ENCODE measurements around the gene HOXC4.

DNA sequence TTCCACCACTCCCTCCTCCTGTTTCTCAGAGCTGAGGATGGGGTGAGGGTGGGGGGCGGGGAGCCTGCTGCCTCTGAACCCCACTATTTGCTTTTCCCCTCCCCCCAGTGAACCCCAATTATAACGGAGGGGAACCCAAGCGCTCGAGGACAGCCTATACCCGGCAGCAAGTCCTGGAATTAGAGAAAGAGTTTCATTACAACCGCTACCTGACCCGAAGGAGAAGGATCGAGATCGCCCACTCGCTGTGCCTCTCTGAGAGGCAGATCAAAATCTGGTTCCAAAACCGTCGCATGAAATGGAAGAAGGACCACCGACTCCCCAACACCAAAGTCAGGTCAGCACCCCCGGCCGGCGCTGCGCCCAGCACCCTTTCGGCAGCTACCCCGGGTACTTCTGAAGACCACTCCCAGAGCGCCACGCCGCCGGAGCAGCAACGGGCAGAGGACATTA is 1.1 kb downstream of the HOXC4 start:
- TF ChIP-seq CTCF (IDR thresholded peaks at IDR 0.05; ENCODE audit: insufficient read depth, low read depth, low read length) (no peak), EZH2 (IDR thresholded peaks at IDR 0.05; ENCODE audit: insufficient read depth, low read length) (no peak)
